ENCODE data around the gene ZP3. TPM values are rescaled to one million over a fixed set of nuclear protein-coding genes. Genes with fewer than 3 reads are reported as not detected.

Gene ZP3
- total RNA-seq, 1 donor from 2014 or later: 3.4 TPM

GRCh38 chr7:76428149-76428823, 3.5 kb downstream of the ZP3 start:
- Mint-ChIP-seq H3K4me3 (ENCODE audit: unreplicated experiment) (no peak overlapping the region), H3K36me3 (ENCODE audit: unreplicated experiment) (no peaks in the 10 kb centered on the region), H3K27ac (ENCODE audit: unreplicated experiment) (no peak overlapping the region), H3K27me3 (ENCODE audit: unreplicated experiment) (no peaks in the 10 kb centered on the region), H3K4me1 (ENCODE audit: low read depth, unreplicated experiment) (peaks cover 8% of the 10 kb centered on the region), H3K9me3 (ENCODE audit: unreplicated experiment) (peaks cover 2% of the 10 kb centered on the region)
- TF ChIP-seq, protein P1, sequence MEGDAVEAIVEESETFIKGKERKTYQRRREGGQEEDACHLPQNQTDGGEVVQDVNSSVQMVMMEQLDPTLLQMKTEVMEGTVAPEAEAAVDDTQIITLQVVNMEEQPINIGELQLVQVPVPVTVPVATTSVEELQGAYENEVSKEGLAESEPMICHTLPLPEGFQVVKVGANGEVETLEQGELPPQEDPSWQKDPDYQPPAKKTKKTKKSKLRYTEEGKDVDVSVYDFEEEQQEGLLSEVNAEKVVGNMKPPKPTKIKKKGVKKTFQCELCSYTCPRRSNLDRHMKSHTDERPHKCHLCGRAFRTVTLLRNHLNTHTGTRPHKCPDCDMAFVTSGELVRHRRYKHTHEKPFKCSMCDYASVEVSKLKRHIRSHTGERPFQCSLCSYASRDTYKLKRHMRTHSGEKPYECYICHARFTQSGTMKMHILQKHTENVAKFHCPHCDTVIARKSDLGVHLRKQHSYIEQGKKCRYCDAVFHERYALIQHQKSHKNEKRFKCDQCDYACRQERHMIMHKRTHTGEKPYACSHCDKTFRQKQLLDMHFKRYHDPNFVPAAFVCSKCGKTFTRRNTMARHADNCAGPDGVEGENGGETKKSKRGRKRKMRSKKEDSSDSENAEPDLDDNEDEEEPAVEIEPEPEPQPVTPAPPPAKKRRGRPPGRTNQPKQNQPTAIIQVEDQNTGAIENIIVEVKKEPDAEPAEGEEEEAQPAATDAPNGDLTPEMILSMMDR (IDR thresholded peaks at IDR 0.05; ENCODE audit: partially characterized antibody, unreplicated experiment): no peak
- DNase-seq: no peak

- H3K4me3 Mint-ChIP-seq (ENCODE audit: unreplicated experiment): no peak overlapping the region
- H3K36me3 Mint-ChIP-seq (ENCODE audit: unreplicated experiment): no peaks in the 10 kb centered on the region
- peaks cover 2% of the 10 kb centered on the region for H3K9me3 Mint-ChIP-seq (ENCODE audit: unreplicated experiment)
- H3K4me1 Mint-ChIP-seq (ENCODE audit: low read depth, unreplicated experiment): peaks cover 5% of the 10 kb centered on the region
- TF ChIP-seq, protein P1 (IDR thresholded peaks at IDR 0.05; ENCODE audit: partially characterized antibody, unreplicated experiment): no peak
- DNase-seq: no peak
- no peak overlapping the region for H3K27ac Mint-ChIP-seq (ENCODE audit: unreplicated experiment)
- H3K27me3 Mint-ChIP-seq (ENCODE audit: unreplicated experiment): no peaks in the 10 kb centered on the region
Observed at GRCh38 chr7:76428868-76429805, 4.4 kb downstream of the ZP3 start.

DNA sequence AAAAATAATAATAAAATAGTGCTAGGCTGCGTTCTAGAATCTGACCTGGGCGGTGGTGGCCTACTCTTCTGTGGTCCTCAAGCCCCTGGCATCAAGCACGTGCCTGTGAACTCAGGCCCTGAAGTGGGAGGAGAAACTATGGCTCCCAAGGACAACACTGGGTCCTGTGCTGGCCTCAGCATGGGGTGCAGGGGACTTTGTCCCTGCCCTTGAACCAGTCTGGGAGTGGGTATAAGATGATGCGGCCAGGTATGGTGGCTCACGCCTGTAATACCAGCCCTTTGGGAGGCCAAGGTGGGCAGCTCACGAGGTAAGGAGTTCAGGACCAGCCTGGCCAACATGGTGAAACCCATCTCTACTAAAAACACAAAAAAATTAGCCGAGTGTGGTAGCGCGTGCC, 5.5 kb downstream of the ZP3 start:
- Mint-ChIP-seq H3K27me3 (ENCODE audit: unreplicated experiment) (no peaks in the 10 kb centered on the region), H3K27ac (ENCODE audit: unreplicated experiment) (no peak overlapping the region), H3K9me3 (ENCODE audit: unreplicated experiment) (no peaks in the 10 kb centered on the region), H3K4me1 (ENCODE audit: low read depth, unreplicated experiment) (no peaks in the 10 kb centered on the region), H3K36me3 (ENCODE audit: unreplicated experiment) (no peaks in the 10 kb centered on the region), H3K4me3 (ENCODE audit: unreplicated experiment) (no peak overlapping the region)
- no peak for DNase-seq
- TF ChIP-seq, protein P1 (IDR thresholded peaks at IDR 0.05; ENCODE audit: partially characterized antibody, unreplicated experiment): no peak

DNA sequence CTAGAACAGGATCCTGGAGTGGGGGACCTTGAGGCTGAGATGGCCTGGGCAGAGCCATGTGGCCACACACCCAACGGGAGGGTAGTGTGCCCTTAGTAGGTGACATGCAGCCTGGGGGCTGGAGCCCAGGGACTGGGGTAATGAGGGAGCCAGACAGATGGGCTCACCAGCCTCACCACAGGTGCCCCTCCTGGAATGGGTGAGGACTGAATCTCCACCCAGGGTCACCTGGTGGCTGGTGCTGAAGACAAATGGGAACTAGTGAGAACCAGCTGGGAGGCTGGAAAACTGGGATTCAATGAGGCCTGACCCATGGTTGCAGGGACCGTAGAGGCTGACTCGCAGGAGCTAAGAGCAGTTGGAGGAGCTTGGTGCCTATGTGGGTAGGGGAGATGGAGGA, 6.1 kb downstream of the ZP3 start:
- DNase-seq: no peak

More for the DNA sequence above, 6.1 kb downstream of the ZP3 start:
- Mint-ChIP-seq H3K27ac (ENCODE audit: unreplicated experiment) (no peak overlapping the region), H3K36me3 (ENCODE audit: unreplicated experiment) (no peaks in the 10 kb centered on the region), H3K27me3 (ENCODE audit: unreplicated experiment) (no peaks in the 10 kb centered on the region), H3K4me3 (ENCODE audit: unreplicated experiment) (no peak overlapping the region), H3K9me3 (ENCODE audit: unreplicated experiment) (no peaks in the 10 kb centered on the region), H3K4me1 (ENCODE audit: low read depth, unreplicated experiment) (no peaks in the 10 kb centered on the region)
- TF ChIP-seq, protein P1 (IDR thresholded peaks at IDR 0.05; ENCODE audit: partially characterized antibody, unreplicated experiment): no peak
